DND-41 (cell line): ENCODE results near the gene KRTAP1-1.

Source experiments
- CTCF ChIP-seq: IDR thresholded peaks from 2 replicates; pipeline ENCODE4 v1.5.1; 2012; ENCODE audit warnings: borderline replicate concordance, low read length, moderate library complexity, mild to moderate bottlenecking; ENCODE audit not compliant: poor library complexity, severe bottlenecking; ENCODE audit errors: extremely low read depth
- EZH2 ChIP-seq: IDR thresholded peaks from 3 replicates; pipeline ENCODE4 v1.6.1; 2012; ENCODE audit warnings: borderline replicate concordance, low read depth, mild to moderate bottlenecking, moderate library complexity, low read length, inconsistent platforms; ENCODE audit not compliant: severe bottlenecking

- TF ChIP-seq CTCF (no peak), EZH2 (no peak)
Observed at GRCh38 chr17:40996829-40997228, 44.4 kb downstream of the KRTAP1-1 start.
